ENCODE measurements around the gene ETFDH.
"Not testable (repeated sequence)": the region's sequence is repeated elsewhere in the genome, so short reads cannot be mapped to it uniquely, and the experiment has no call there.

The ETFDH gene

DNA sequence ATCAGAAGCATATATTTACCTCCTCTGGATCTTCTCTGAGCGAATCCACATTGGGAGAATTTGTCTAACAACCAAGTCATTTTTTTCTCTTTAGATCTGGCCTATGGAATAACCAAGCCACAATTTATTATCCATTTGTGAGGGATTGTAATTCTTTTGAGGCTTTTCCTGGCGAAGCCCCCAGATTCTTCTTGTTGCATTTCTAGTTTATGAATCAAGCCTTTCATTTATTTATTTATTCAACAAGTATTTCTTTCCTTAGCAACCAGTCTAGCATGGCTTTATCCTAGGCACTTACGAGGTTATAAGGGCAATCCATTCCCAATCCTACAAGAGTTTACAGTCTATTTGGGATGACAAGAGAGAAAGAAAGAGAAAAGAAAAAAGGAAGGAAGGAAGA lies 78.3 kb downstream of the ETFDH start:
- no peak for DNase-seq (ENCODE audit: low read depth in 2 of 2, low spot score in 1 of 2)

DNA sequence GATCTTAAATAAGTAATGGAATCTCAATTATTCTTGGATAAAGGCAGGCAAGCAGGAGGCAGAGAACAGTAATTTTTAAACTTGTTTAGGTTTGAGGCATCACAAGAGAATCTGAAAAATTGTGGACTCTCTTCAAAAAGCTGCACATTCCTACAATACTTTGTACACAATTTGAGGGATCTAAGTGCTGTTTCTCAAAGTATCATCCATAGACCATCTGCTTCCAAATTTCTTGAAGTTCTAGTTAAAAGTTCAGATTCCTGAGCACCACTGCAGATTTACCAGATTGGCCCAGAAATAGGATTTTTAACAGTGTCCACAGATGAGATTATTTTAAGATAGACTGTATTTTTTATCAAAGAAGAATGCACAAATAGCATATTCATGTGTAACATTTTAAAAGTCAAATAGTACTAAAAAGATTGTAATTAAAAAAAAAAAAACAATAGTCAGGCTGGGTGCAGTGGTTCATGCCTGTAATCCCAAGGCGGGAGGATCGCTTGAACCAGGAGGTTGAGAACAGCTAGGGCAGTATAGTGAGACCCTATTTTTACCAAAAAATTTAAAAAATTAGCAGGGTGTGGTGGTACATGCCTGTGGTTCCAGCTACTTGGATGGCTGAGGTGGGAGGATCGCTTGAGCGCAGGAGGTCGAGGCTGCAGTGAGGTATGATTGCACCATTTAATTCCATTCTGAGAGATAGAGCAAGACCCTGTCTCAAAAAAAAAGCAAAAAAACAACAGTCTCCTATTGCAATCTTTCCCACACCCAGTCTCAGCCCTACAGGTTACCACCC lies 82.5 kb downstream of the ETFDH start:
- DNase-seq (ENCODE audit: low read depth in 2 of 2, low spot score in 1 of 2), result no peak

- DNase-seq (ENCODE audit: low read depth in 2 of 2, low spot score in 1 of 2), result not testable (repeated sequence)
These were observed 83.7 kb downstream of the ETFDH start for GRCh38 chr4:158755819-158756218.

- no peak for DNase-seq (ENCODE audit: low read depth in 2 of 2, low spot score in 1 of 2)
These were observed 84.5 kb downstream of the ETFDH start for GRCh38 chr4:158756588-158756987.

DNA sequence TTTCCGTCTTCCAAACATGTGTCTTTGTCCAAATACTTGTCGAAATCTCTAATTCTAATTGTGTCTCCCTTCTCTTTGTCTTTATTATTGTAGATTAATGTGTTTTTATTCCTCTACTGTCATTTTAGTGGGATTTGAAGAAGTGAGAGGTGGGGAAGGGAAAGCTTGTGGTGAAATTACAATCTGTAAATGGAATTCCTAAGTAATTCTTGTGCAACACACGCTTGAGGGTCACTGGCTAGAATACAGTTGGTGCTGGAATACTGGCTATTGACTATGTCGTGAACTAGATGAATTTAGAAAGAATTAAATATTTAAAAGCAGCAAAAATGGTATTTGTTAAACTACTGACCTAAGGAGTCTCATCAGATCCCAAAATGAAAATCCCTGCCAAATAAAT lies 86.0 kb downstream of the ETFDH start:
- no peak for DNase-seq (ENCODE audit: low read depth in 2 of 2, low spot score in 1 of 2)

GRCh38 chr4:158758703-158759102 lies 86.6 kb downstream of the ETFDH start:
- DNase-seq (ENCODE audit: low read depth in 2 of 2, low spot score in 1 of 2), result no peak

Data from stimulated activated CD8-positive, alpha-beta memory T cell treated with anti-CD3 and anti-CD28 coated beads, Interleukin-4, amount 100 ng/mL, for 1 hour (primary cell).